GM10266 (cell line): ENCODE results near the gene NTMT1.

ENCODE experiments used
- DNase-seq: peaks from one replicate; pipeline ENCODE4 v3.0.0; 2012; ENCODE audit errors: extremely low spot score
- TF ChIP-seq, protein P1 (sequence below): IDR thresholded peaks from 2 replicates; pipeline ENCODE4 v1.5.1; 2012; ENCODE audit warnings: mild to moderate bottlenecking, low read depth; ENCODE audit not compliant: control insufficient read depth, insufficient read depth; ENCODE audit errors: missing control alignments

NTMT1 gene

DNA sequence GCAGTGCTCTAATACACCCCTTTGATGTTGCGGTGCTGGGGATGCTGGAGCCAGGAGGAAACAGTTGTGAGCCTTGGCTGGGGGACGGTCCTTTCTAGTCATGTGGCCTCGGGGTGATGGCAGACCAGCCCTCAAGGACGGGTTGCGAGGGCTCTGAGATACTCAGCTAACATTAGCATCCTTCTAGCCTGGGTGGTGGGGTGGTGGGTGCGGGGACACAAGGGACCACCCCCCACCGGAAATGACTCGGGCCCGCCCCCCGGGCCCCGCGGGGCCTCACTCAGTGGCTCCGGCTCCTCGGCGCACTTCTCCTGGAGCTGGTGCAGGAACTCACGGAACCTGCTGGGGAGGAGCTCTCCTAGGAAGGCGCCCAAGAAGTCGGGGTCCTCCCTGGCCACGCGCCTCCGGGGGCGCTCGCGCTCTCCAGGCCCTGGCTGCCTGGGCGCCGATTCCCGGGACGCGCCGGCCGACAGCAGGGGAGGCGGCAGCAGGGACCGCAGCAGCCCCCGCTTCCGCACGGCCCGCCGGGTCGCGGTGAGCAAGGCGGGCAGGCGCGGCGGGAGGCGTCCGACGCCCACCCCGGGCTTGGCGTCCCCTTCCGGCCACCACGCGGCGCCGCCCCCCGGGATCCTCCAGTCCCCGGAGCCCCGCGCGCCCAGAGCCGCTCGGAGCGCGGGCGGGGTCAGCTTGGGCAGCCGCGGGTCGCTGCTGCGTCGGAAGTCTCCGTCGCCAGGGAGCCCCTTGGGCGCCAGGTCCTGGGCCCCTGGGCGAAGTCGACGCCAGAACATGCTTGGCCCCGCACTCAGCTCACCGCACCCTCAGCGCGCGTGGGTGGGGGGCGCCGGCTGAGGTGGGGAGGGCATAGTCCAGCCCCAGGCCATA, 5.9 kb upstream of the NTMT1 start:
- peak; percentile 37 for DNase-seq
- TF ChIP-seq, protein P1, sequence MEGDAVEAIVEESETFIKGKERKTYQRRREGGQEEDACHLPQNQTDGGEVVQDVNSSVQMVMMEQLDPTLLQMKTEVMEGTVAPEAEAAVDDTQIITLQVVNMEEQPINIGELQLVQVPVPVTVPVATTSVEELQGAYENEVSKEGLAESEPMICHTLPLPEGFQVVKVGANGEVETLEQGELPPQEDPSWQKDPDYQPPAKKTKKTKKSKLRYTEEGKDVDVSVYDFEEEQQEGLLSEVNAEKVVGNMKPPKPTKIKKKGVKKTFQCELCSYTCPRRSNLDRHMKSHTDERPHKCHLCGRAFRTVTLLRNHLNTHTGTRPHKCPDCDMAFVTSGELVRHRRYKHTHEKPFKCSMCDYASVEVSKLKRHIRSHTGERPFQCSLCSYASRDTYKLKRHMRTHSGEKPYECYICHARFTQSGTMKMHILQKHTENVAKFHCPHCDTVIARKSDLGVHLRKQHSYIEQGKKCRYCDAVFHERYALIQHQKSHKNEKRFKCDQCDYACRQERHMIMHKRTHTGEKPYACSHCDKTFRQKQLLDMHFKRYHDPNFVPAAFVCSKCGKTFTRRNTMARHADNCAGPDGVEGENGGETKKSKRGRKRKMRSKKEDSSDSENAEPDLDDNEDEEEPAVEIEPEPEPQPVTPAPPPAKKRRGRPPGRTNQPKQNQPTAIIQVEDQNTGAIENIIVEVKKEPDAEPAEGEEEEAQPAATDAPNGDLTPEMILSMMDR, result peak; percentile 7

DNA sequence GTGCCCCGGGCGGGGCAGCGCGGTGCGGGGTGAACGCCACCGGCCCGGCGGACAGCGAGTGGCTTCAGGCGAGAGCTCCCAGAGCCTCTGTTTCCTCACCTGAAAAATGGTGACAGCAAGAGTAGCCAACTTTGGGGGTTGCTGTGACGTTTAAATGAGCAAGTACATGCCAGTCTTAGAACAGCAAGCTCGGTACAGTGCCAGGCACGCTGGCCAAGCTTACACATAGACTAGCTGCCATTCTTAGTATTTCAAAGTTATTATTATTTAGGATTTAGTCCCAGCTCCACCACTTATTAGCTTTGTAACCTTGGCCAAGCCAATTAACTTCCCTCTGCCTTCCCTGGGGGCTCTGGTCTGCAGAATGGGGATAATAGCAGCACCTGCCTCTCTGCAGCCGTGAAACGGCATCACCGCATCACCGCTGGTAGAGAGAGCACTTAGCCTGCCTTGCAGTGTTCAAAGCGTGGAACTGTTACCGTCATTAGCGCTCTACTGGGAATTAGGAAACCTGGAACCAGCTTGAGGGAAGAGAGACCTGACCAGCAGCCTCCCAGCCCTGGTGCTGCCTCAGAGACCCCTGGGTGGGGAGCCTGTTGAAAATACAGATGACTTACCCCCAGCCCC, 5.2 kb upstream of the NTMT1 start, which contains the start of gene C9orf50:
Gene C9orf50 (minus strand): TSS at position 433 of the 627 bp plus-strand sequence. CDS start 527 bp downstream, outside the sequence.
- DNase-seq, result no peak
- TF ChIP-seq, protein P1, result no peak

DNA sequence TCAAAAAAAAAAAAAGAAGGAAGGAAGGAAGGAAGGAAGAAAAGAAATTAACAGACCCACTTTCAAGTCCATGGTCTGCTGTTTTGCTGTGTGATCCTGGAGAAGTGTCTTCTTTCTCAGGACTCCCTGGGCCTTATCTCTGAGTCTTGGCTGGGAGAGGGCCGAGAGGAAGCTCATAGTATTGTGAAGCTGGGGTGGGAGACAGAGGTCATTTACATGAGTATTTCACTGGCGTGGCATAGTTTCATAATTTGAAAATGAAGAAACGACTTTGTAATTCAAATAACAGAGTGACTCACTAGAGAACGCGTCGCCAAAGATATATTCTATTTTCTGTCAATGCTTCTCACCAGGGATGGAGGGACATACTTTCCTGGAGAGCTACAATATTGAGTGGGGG, 2.6 kb upstream of the NTMT1 start:
- no peak for DNase-seq
- TF ChIP-seq, protein P1, result no peak

DNA sequence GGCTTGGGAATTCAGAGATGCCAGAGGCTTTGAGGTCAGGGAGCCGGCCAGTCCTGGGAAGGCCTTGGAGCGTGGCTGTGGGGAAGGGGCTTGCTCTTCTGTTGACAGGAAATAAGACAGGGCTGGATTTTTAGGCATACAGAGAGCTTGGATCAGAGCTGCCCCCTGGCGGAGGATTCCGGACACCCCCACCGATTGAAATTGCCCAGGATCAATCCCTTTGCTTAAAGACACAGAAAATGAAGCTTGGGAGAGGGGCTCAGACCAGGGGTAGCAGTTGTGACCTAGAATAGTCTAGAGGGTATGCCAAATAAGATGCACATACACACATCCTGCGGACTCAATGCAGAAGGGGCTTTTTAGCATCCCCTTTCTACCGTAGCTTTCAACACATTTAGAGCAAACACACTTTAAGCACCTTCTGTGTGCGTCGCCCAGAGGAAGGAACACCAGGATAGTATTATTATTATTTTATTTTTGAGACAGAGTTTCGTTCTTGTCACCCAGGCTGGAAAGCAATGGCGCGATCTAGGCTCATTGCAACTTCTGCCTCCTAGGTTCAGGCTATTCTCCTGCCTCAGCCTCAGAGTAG, 1.7 kb upstream of the NTMT1 start:
- TF ChIP-seq, protein P1, result peak; percentile 77
- peak; percentile 83 for DNase-seq

DNA sequence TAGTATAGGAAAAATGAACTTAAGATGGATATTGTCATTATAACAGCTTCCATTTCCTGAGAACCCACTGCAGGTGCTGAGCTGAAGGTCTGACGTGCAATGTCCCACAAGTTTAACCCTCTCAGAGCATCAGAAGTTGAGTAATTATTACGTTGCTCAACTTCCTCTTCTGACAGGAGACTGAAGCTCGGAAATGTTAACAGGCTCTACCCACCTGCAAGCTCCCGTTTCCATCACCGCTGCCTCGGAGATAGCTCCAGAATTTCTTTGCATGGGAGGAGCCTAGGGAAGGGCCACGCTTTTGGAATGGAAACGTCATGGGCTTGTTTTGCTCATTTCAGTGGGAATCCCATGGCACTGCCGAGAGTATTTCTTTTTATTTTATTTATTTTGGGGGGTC, 1.0 kb upstream of the NTMT1 start:
- TF ChIP-seq, protein P1, result no peak
- peak; percentile 64 for DNase-seq

DNA sequence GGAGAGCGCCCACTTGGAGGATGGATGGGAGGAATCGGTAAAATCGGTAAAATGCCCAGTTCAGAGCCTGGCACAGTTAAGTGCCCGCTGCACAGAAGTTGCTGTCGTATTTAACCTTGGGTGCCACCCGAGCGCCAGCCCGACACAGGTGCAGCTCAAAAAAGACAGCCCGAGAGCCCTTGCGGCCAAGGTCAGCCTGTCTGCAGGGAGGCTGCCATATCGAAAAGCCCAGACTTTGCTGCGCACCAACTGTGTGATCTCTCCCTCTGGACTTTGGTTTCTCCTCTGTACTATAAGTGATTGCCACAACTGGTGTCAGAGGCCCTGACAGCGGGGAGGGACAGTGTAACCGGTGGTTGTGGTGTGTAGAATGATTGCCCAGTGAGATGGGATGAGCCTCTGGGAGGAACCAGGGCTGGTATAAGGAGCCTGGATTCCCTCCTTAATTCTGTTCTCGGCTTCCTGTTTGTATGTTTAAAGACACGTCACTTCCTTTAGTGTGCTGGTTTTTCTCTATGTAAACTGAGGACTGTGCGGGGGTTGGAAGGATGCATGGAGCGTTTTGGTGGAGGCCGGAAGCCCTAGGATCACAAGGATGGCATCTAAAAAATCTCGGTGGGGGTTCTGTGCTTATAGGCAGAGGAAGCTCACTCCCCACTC, 792 bp downstream of the NTMT1 start:
- no peak for DNase-seq
- TF ChIP-seq, protein P1, result no peak
